ENCODE results near the gene WDR46. TPM values are rescaled to one million over a fixed set of nuclear protein-coding genes. Genes with fewer than 3 reads are reported as not detected.

The WDR46 gene
- total RNA-seq, 1 experiment from 2014 or later, result 57.0 TPM

DNA sequence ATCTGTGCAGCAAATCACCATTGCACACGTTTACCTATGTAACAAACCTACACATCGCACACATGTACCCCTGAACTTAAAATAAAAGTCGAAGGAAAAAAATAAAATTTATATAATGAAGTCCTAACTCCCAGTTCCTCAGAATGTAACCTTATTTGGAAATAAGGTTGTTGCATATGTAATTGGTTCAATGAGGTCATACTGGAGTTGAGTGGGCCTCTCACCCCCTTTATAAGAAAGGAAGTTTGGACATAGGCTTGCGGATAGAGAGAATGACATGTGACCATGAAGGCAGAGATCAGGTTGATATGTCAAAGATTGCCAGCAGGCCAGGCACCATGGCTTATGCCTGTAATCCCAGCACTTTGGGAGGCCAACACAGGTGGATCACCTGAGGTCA is 44.6 kb upstream of the WDR46 start:
- TF ChIP-seq, protein P1, sequence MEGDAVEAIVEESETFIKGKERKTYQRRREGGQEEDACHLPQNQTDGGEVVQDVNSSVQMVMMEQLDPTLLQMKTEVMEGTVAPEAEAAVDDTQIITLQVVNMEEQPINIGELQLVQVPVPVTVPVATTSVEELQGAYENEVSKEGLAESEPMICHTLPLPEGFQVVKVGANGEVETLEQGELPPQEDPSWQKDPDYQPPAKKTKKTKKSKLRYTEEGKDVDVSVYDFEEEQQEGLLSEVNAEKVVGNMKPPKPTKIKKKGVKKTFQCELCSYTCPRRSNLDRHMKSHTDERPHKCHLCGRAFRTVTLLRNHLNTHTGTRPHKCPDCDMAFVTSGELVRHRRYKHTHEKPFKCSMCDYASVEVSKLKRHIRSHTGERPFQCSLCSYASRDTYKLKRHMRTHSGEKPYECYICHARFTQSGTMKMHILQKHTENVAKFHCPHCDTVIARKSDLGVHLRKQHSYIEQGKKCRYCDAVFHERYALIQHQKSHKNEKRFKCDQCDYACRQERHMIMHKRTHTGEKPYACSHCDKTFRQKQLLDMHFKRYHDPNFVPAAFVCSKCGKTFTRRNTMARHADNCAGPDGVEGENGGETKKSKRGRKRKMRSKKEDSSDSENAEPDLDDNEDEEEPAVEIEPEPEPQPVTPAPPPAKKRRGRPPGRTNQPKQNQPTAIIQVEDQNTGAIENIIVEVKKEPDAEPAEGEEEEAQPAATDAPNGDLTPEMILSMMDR (IDR thresholded peaks at IDR 0.05; ENCODE audit: unreplicated experiment), result no peak
- Mint-ChIP-seq H3K27ac (ENCODE audit: low read depth, unreplicated experiment) (no peak overlapping the region), H3K4me3 (ENCODE audit: unreplicated experiment) (no peak overlapping the region), H3K27me3 (ENCODE audit: insufficient read depth, unreplicated experiment) (no peaks in the 10 kb centered on the region), H3K4me1 (ENCODE audit: insufficient read depth, unreplicated experiment) (peaks cover 4% of the 10 kb centered on the region), H3K9me3 (ENCODE audit: unreplicated experiment) (no peaks in the 10 kb centered on the region), H3K36me3 (ENCODE audit: insufficient read depth, unreplicated experiment) (no peaks in the 10 kb centered on the region)
- CTCF ChIA-PET, result interaction anchor here (1.2 kb wide), 1 partner anchor 13 kb away, joined by 3 read pairs; no protein-coding TSS in a partner anchor
- no TSS peak for BruUV-seq (replicated peaks)
- POLR2A ChIA-PET, result interaction anchor here (0.6 kb wide), 1 partner anchor 10 kb away, joined by 4 read pairs; no protein-coding TSS in a partner anchor
- no peak for DNase-seq (ENCODE audit: unreplicated experiment)
- intact Hi-C loops (cut with micrococcal nuclease), result no loop called here

- intact Hi-C loops (cut with micrococcal nuclease), result no loop called here
- H3K27me3 Mint-ChIP-seq (ENCODE audit: insufficient read depth, unreplicated experiment), result no peaks in the 10 kb centered on the region
- no peak for DNase-seq (ENCODE audit: unreplicated experiment)
- no peaks in the 10 kb centered on the region for H3K36me3 Mint-ChIP-seq (ENCODE audit: insufficient read depth, unreplicated experiment)
- H3K9me3 Mint-ChIP-seq (ENCODE audit: unreplicated experiment), result no peaks in the 10 kb centered on the region
- BruUV-seq (replicated peaks), result no TSS peak
- ChIA-PET POLR2A (no interaction called here), CTCF (no interaction called here)
- peaks cover 4% of the 10 kb centered on the region for H3K4me1 Mint-ChIP-seq (ENCODE audit: insufficient read depth, unreplicated experiment)
- no peak overlapping the region for H3K4me3 Mint-ChIP-seq (ENCODE audit: unreplicated experiment)
- TF ChIP-seq, protein P1 (IDR thresholded peaks at IDR 0.05; ENCODE audit: unreplicated experiment), result no peak
- no peak overlapping the region for H3K27ac Mint-ChIP-seq (ENCODE audit: low read depth, unreplicated experiment)
Observed at GRCh38 chr6:33330736-33331135, 41.7 kb upstream of the WDR46 start.

DNA sequence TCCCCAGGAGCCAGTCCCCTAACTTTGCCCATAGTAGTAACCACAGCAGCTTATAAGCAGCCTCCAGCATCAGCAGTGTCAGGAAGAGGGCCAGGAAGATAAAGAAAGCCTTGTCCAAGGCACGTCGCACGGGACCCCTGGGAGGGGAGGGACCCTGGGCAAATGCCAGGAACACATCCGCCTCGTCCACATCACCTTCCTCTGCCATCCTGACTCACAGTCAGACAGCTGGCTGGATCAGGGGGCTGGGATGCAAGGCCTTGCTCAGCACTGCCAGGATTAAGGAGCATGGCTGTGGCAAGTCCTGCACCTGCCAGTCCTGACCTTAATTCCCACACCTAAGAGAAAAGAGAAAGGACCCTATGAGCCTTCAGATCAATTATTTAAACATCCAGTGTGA is 40.0 kb upstream of the WDR46 start:
- Mint-ChIP-seq H3K27me3 (ENCODE audit: insufficient read depth, unreplicated experiment) (no peaks in the 10 kb centered on the region), H3K4me3 (ENCODE audit: unreplicated experiment) (no peak overlapping the region), H3K36me3 (ENCODE audit: insufficient read depth, unreplicated experiment) (no peaks in the 10 kb centered on the region), H3K27ac (ENCODE audit: low read depth, unreplicated experiment) (no peak overlapping the region), H3K9me3 (ENCODE audit: unreplicated experiment) (no peaks in the 10 kb centered on the region), H3K4me1 (ENCODE audit: insufficient read depth, unreplicated experiment) (peaks cover 4% of the 10 kb centered on the region)
- no peak for DNase-seq (ENCODE audit: unreplicated experiment)
- TF ChIP-seq, protein P1 (IDR thresholded peaks at IDR 0.05; ENCODE audit: unreplicated experiment), result no peak
- ChIA-PET POLR2A (interaction anchor here (0.7 kb wide), 1 partner anchor 30 kb away, joined by 3 read pairs; no protein-coding TSS in a partner anchor), CTCF (interaction anchor here (0.8 kb wide), 1 partner anchor 16 kb away, joined by 4 read pairs; no protein-coding TSS in a partner anchor)
- BruUV-seq (replicated peaks), result no TSS peak
- intact Hi-C loops (cut with micrococcal nuclease), result no loop called here

- Mint-ChIP-seq H3K4me1 (ENCODE audit: insufficient read depth, unreplicated experiment) (peaks cover 46% of the 10 kb centered on the region), H3K27ac (ENCODE audit: low read depth, unreplicated experiment) (no peak overlapping the region), H3K4me3 (ENCODE audit: unreplicated experiment) (peak overlapping the region; percentile 81), H3K27me3 (ENCODE audit: insufficient read depth, unreplicated experiment) (no peaks in the 10 kb centered on the region), H3K9me3 (ENCODE audit: unreplicated experiment) (no peaks in the 10 kb centered on the region), H3K36me3 (ENCODE audit: insufficient read depth, unreplicated experiment) (peaks cover 28% of the 10 kb centered on the region)
- TF ChIP-seq, protein P1 (IDR thresholded peaks at IDR 0.05; ENCODE audit: unreplicated experiment), result no peak
- no TSS peak for BruUV-seq (replicated peaks)
- no peak for DNase-seq (ENCODE audit: unreplicated experiment)
- POLR2A ChIA-PET, result interaction anchor here (0.5 to 1.0 kb wide), 2 partner anchors 21 to 1196 kb away, joined by 3 read pairs; partner anchors contain the start of gene ATF6B
- CTCF ChIA-PET, result interaction anchor here (0.6 to 1.5 kb wide), 5 partner anchors 19 to 1554 kb away, joined by 3 to 5 read pairs (median 3); no protein-coding TSS in a partner anchor
- intact Hi-C loops (cut with micrococcal nuclease), result no loop called here
Observed at GRCh38 chr6:33324125-33324524, 35.1 kb upstream of the WDR46 start.
